ENCODE measurements around the gene MOB3A. TPM values are rescaled to one million over a fixed set of nuclear protein-coding genes. Genes with fewer than 3 reads are reported as not detected.

Gene MOB3A
- total and polyA plus RNA-seq, 2 experiments from 2014 or later = 15.7 to 25.1 TPM

GRCh38 chr19:2076526-2076944, 19.6 kb downstream of the MOB3A start:
- Histone ChIP-seq H3K27me3 (no peaks in the 10 kb centered on the region), H2AFZ (no peak overlapping the region), H3K4me3 (no peak overlapping the region), H3K36me3 (replicated peaks; ENCODE audit: insufficient read depth, low read depth) (no peaks in the 10 kb centered on the region), H3K4me2 (no peak overlapping the region), H3K9me2 (replicated peaks; ENCODE audit: insufficient read depth) (no peaks in the 10 kb centered on the region), H3K79me2 (no peaks in the 10 kb centered on the region), H3K27ac (no peak overlapping the region), H3K9me3 (ENCODE audit: low read depth) (no peaks in the 10 kb centered on the region), H4K20me1 (ENCODE audit: insufficient read depth, poor library complexity, severe bottlenecking) (no peaks in the 10 kb centered on the region), H3K4me1 (ENCODE audit: insufficient read depth) (no peaks in the 10 kb centered on the region)
- DNase-seq (ENCODE audit: low spot score) = no peak
- TF ChIP-seq EZH2phosphoT487 (IDR thresholded peaks at IDR 0.05; ENCODE audit: low read depth, severe bottlenecking, unreplicated experiment) = no peak
- no peak for TF ChIP-seq EZH2 (IDR thresholded peaks at IDR 0.05; ENCODE audit: borderline replicate concordance)
- TF ChIP-seq, protein P1, sequence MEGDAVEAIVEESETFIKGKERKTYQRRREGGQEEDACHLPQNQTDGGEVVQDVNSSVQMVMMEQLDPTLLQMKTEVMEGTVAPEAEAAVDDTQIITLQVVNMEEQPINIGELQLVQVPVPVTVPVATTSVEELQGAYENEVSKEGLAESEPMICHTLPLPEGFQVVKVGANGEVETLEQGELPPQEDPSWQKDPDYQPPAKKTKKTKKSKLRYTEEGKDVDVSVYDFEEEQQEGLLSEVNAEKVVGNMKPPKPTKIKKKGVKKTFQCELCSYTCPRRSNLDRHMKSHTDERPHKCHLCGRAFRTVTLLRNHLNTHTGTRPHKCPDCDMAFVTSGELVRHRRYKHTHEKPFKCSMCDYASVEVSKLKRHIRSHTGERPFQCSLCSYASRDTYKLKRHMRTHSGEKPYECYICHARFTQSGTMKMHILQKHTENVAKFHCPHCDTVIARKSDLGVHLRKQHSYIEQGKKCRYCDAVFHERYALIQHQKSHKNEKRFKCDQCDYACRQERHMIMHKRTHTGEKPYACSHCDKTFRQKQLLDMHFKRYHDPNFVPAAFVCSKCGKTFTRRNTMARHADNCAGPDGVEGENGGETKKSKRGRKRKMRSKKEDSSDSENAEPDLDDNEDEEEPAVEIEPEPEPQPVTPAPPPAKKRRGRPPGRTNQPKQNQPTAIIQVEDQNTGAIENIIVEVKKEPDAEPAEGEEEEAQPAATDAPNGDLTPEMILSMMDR (IDR thresholded peaks at IDR 0.05; ENCODE audit: poor library complexity) = no peak
- WGBS (ENCODE audit: low lambda C conversion rate, missing lambda C conversion rate) = 98% methylated on average over 31 of the region's 32 CpGs

- DNase-seq (ENCODE audit: low spot score) = no peak
- Histone ChIP-seq H3K36me3 (replicated peaks; ENCODE audit: insufficient read depth, low read depth) (no peaks in the 10 kb centered on the region), H4K20me1 (ENCODE audit: insufficient read depth, poor library complexity, severe bottlenecking) (no peaks in the 10 kb centered on the region), H3K4me3 (no peak overlapping the region), H3K9me2 (replicated peaks; ENCODE audit: insufficient read depth) (no peaks in the 10 kb centered on the region), H3K4me1 (ENCODE audit: insufficient read depth) (no peaks in the 10 kb centered on the region), H3K9me3 (ENCODE audit: low read depth) (no peaks in the 10 kb centered on the region), H3K79me2 (no peaks in the 10 kb centered on the region), H3K27me3 (no peaks in the 10 kb centered on the region), H3K4me2 (no peak overlapping the region), H2AFZ (no peak overlapping the region), H3K27ac (no peak overlapping the region)
- TF ChIP-seq, protein P1 (IDR thresholded peaks at IDR 0.05; ENCODE audit: poor library complexity) = no peak
- TF ChIP-seq EZH2 (IDR thresholded peaks at IDR 0.05; ENCODE audit: borderline replicate concordance) (no peak), EZH2phosphoT487 (IDR thresholded peaks at IDR 0.05; ENCODE audit: low read depth, severe bottlenecking, unreplicated experiment) (no peak)
- WGBS (ENCODE audit: low lambda C conversion rate, missing lambda C conversion rate) = 97% methylated on average over 31 of the region's 32 CpGs
These were observed 23.2 kb downstream of the MOB3A start for GRCh38 chr19:2072757-2073551.

- Histone ChIP-seq H3K4me2 (no peak overlapping the region), H3K9me2 (replicated peaks; ENCODE audit: insufficient read depth) (no peaks in the 10 kb centered on the region), H3K27ac (no peak overlapping the region), H3K79me2 (no peaks in the 10 kb centered on the region), H3K9me3 (ENCODE audit: low read depth) (no peaks in the 10 kb centered on the region), H3K4me1 (ENCODE audit: insufficient read depth) (peaks cover 8% of the 10 kb centered on the region), H4K20me1 (ENCODE audit: insufficient read depth, poor library complexity, severe bottlenecking) (no peaks in the 10 kb centered on the region), H3K36me3 (replicated peaks; ENCODE audit: insufficient read depth, low read depth) (no peaks in the 10 kb centered on the region), H3K27me3 (no peaks in the 10 kb centered on the region), H3K4me3 (no peak overlapping the region), H2AFZ (no peak overlapping the region)
- TF ChIP-seq EZH2phosphoT487 (IDR thresholded peaks at IDR 0.05; ENCODE audit: low read depth, severe bottlenecking, unreplicated experiment) = no peak
- TF ChIP-seq EZH2 (IDR thresholded peaks at IDR 0.05; ENCODE audit: borderline replicate concordance) = no peak
- TF ChIP-seq, protein P1 (IDR thresholded peaks at IDR 0.05; ENCODE audit: poor library complexity) = no peak
- DNase-seq (ENCODE audit: low spot score) = no peak
- 91% methylated on average over 19 of the region's 19 CpGs for WGBS (ENCODE audit: low lambda C conversion rate, missing lambda C conversion rate)
These were observed 25.0 kb downstream of the MOB3A start for GRCh38 chr19:2070986-2071673.
